Ramos (cell line): ENCODE data around the gene MKNK1.

Source experiments
- in situ Hi-C: fragments of 300-500 bp; cut with MboI; formaldehyde crosslinking; loops from one replicate; pipeline ENCODE4 v1.14.3; 2022; ENCODE audit warnings: low sequenced_read_pairs; ENCODE audit not compliant: unreplicated experiment

MKNK1 gene

GRCh38 chr1:46619656-46620258 is 15.7 kb upstream of the MKNK1 start:
- in situ Hi-C loops: no loop called here

- in situ Hi-C loops: no loop called here
These were observed 14.8 kb upstream of the MKNK1 start for GRCh38 chr1:46618754-46619415.

DNA sequence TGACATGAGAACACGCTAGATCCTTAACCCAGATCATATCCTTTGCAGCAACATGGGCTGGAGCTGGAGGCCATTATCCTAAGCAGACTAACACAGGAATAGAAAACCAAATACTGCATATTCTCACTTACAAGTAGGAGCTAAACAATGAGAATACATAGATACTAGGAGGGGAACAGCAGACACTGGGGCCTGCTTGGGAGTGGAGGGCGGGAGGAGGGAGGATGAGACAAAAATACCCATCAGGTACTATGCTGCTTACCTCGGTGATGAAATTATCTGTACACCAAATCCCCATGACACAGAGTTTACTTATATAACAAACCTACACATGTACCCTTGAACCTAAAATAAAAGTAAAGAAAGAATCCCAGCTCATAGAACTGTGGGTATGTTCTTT is 13.8 kb upstream of the MKNK1 start:
- in situ Hi-C loops: no loop called here

- in situ Hi-C loops: no loop called here
These were observed 13.2 kb upstream of the MKNK1 start for GRCh38 chr1:46617108-46617800.

- in situ Hi-C loops: no loop called here
These were observed 12.4 kb upstream of the MKNK1 start, which contains the start of gene MOB3C for GRCh38 chr1:46616277-46617107. TSS of gene MOB3C (minus strand) at chr1:46616811. CDS start at chr1:46613321, 3,490 bp downstream.

- in situ Hi-C loops: no loop called here
These were observed 11.7 kb upstream of the MKNK1 start for GRCh38 chr1:46615735-46616134.

DNA sequence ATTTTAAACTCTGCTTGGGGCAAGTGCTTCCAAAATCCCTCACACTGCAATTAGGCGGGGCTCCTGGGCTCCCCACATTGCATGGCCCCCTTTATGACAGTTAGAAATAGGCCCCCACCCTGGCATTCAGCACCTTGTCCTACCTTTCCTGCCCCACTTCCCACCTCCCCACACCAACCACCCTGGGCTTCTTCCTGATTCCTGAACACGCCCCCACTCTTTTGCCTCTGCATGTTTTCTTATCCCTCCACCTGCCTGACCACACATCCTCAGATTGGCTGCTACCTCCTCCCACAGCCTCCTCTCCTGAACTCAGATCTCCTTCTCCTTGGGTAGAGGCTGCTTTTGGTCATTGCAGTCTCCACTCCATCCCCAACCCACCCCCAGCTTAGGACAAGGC is 11.0 kb upstream of the MKNK1 start:
- in situ Hi-C loops: no loop called here

- in situ Hi-C loops: no loop called here
These were observed 10.5 kb upstream of the MKNK1 start for GRCh38 chr1:46614604-46614984.

GRCh38 chr1:46613661-46614603 is 9.9 kb upstream of the MKNK1 start:
- in situ Hi-C loops: no loop called here

GRCh38 chr1:46612937-46613660 is 9.0 kb upstream of the MKNK1 start:
- in situ Hi-C loops: no loop called here

DNA sequence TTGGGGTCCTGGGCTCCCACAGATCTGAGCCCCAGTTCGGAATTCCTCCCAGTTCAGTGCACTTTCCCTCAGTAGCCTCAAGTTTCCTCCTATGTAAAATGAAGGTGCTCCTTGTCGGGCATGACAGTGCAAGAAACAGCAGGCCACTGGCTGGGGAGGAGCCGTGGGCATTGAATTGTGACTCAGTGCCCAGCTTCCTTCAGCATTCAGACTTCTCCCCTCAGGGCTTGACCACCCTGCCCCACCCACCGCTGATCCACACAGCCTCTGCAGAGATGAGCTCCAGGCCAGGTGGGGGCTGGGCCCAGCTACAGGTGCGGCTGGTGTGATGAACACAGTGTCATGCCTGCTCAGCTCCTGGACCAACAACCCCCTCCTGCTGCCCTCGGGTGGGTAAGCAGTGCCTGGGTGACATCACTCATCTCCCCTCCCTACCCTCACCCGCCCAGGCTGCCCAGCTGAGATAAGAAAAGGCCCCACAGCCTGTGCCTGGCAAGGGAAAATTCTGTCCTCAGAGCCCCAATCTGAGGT is 7.7 kb upstream of the MKNK1 start:
- in situ Hi-C loops: no loop called here

DNA sequence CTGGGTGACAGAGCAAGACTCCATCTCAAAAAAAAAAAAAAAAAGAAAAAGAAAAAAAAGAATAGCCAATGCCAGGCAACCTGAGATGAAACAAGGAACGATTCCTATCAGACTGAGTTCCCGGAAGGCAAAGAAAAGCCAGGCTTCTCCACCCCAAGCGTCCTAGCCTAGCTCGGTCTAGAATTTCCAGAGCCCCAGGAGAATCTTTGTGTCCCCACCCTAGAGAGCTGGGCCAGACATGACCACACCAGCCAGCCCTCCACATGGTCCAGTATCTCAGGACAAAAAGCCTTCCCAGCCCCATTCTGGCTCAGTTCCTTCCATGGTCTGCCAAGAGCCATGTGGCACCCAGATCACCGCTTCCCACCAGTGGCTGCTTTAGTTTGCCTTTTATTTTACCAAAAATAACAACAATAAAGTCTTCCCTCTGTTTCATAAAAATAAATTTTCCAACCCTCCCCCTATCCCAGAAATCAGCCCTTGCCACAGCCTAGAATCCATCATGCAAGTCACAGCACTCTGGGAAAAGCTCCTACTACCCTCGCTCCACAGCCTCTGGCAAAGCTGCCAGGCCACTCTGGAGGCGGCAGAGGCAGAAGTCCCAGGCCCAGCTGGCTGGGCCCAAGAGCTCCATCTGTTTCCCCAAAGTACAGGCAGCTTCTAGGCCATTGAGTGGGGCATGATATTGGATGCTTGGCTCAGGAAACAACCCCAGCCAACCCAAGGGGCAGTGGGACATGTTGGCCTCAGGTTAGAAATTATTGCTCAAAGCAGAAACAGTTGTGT is 3.5 kb upstream of the MKNK1 start:
- in situ Hi-C loops: no loop called here

DNA sequence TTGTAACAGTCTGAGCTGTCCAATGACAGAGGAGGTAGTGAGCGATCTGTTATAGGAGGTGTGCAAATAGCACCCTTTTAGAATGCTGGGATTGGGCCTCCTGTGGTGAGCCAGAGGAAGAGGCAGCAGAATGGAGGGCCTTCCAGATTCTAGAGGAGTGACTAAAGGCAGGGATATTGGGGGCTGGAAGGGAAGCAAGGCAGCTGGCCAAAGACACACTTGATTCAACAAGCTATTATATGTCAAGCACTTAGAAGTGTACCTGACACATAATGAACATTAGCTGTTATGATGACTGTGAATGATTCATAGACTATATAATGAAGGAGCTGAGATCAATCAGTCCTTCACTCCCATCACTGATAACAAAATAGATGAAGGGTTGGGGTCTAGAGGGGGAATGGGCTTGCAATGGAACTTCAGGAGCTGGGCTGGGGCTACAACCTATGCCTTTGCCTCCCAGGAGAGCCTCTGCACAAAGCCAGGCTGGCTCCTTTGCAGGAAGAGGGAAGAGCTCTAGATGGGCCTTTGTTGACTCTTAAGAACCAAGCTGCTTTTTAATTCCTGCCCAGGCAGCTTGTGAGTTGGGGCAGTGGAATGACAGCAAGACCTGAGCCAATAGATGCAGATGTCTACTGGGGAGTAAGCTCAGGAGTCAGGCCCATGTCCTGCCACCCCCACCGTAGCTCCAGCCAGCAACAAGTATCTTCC is 2.3 kb upstream of the MKNK1 start:
- in situ Hi-C loops: no loop called here

GRCh38 chr1:46605232-46605631 is 1.2 kb upstream of the MKNK1 start:
- in situ Hi-C loops: no loop called here

GRCh38 chr1:46603481-46603857 is 599 bp downstream of the MKNK1 start:
- in situ Hi-C loops: no loop called here

DNA sequence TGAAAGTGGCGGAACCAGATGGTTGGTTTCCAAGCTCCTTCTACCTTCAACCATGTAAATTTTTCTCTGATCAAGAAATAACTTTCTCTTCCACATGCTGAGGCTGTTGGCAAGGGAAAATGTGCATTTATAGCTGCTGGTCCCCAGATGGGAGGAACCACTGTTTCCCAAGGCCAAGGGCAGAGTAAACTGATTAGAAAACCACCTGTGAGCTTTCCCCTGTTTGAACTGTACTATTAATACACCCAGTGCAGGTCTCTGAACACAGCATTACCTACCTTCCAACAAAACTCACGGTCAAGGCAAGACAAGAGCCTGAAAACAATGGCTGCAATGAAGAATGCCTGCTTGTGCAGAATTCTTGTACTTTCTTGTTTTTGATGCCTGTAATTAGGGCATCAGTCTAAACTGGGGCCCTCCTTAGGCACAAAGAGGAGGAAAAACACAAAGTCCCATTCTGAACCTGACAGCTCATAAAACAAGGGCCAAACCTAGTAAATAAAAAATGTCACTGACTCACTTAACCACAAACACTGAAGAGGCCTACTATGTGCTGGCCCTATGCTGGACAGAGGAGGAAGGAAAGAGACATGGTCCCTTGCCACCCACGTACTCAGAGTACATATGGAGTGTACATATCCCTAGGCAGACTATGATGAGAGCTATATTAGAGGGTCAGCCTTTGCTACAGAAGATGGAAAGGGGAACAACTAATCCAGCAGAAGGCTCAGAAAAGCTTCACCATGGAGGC is 2.6 kb downstream of the MKNK1 start:
- in situ Hi-C loops: no loop called here
